DND-41 (cell line): ENCODE data around the gene FLRT2.

Experiments used
- ATAC-seq: fragments of 200-7000 bp; cut with Tn5 transposase; 3 replicates; pipeline ENCODE4 v1.9.1; 2021; ENCODE audit warnings: low read depth; ENCODE audit not compliant: insufficient read depth
- DNase-seq: peaks from one replicate; pipeline ENCODE4 v3.0.0-alpha.2; 2020
- H2AFZ ChIP-seq: 2 replicates; pipeline ENCODE4 v1.6.0; 2012; ENCODE audit warnings: low read depth, low read length
- H3K27ac ChIP-seq: 2 replicates; pipeline ENCODE4 v1.5.1; 2012; ENCODE audit warnings: low read length, inconsistent platforms
- H3K27me3 ChIP-seq: fragments of 200-600 bp; sonication (generic); 2 replicates; pipeline ENCODE4 v1.6.0; 2012; ENCODE audit warnings: low read length, mild to moderate bottlenecking, inconsistent platforms; ENCODE audit not compliant: insufficient read depth, poor library complexity
- H3K36me3 ChIP-seq: 2 replicates; pipeline ENCODE4 v1.5.1; 2012; ENCODE audit warnings: low read length, inconsistent platforms; ENCODE audit not compliant: insufficient read depth
- H3K4me1 ChIP-seq: 2 replicates; pipeline ENCODE4 v1.5.1; 2012; ENCODE audit warnings: mild to moderate bottlenecking, low read length; ENCODE audit not compliant: insufficient read depth
- H3K4me2 ChIP-seq: 2 replicates; pipeline ENCODE4 v1.6.0; 2012; ENCODE audit warnings: mild to moderate bottlenecking, moderate library complexity, low read length, inconsistent platforms; ENCODE audit not compliant: insufficient read depth
- H3K4me3 ChIP-seq, 2 experiments: fragments of 200-600 bp in 1 of 2; shearing (Covaris generic) in 1 of 2; 2 replicates each; pipeline ENCODE4 v1.5.1; 2012 to 2016; ENCODE audit warnings: inconsistent platforms in 2 of 2, low read length in 2 of 2, mild to moderate bottlenecking in 2 of 2, low read depth in 1 of 2, moderate library complexity in 1 of 2
- H3K79me2 ChIP-seq: 2 replicates; pipeline ENCODE4 v1.6.0; 2012; ENCODE audit warnings: low read length, inconsistent platforms; ENCODE audit not compliant: insufficient read depth
- H3K9ac ChIP-seq: 2 replicates; pipeline ENCODE4 v1.6.0; 2012; ENCODE audit warnings: low read depth, mild to moderate bottlenecking, inconsistent platforms, low read length, moderate library complexity
- H3K9me3 ChIP-seq: 2 replicates; pipeline ENCODE4 v1.5.1; 2012; ENCODE audit warnings: low read length, moderate library complexity, mild to moderate bottlenecking, inconsistent platforms; ENCODE audit not compliant: insufficient read depth, severe bottlenecking
- H4K20me1 ChIP-seq: 2 replicates; pipeline ENCODE4 v1.6.0; 2012; ENCODE audit warnings: low read length; ENCODE audit not compliant: insufficient read depth
- EZH2 ChIP-seq: IDR thresholded peaks from 3 replicates; pipeline ENCODE4 v1.6.1; 2012; ENCODE audit warnings: borderline replicate concordance, low read depth, mild to moderate bottlenecking, moderate library complexity, low read length, inconsistent platforms; ENCODE audit not compliant: severe bottlenecking
- TF ChIP-seq, protein P1 (sequence below): IDR thresholded peaks from 2 replicates; pipeline ENCODE4 v1.5.1; 2012; ENCODE audit warnings: borderline replicate concordance, low read length, moderate library complexity, mild to moderate bottlenecking; ENCODE audit not compliant: poor library complexity, severe bottlenecking; ENCODE audit errors: extremely low read depth

Gene FLRT2

DNA sequence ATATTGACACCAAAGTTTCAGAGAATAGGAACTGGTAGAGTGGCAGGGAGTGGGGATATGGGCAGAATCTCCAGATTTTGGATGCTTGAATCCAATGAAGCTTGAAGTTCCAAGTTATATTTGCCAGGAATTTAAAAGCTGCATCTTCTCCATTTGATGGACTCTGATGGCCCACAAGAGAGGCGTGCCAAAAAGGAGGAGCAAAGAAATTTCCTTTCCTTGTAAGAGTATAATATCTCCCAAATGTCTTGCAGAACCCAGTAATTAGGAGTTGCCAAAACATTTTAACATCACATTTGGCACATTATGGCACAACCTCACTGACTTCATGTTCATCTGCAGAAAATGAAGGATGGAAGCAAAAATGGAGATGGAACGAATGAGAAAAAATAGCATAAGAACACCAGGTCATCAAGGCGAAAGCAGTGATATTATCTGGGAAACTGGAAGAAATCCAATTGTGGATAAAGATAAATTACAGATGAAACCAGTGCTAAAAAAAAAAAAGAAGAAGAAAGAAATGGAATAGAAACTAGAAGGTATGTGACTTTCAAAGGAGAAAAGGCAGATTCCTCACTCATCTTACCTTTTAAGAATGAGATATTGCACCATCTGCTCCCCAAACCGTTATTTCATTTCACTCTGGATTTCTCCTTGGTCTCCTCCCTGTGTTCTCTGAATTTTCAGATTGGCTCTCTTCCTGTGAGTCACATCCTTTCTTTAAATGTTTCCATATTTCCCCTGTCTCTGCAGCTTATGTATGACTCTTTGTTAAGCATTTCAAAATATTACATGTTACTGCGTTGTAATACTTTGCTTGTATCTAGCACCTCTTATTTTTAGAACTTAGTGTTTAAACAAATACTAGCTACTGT lies 13.5 kb upstream of the FLRT2 start:
- Histone ChIP-seq H2AFZ (no peak overlapping the region), H3K27ac (no peak overlapping the region), H3K9ac (no peak overlapping the region), H3K4me2 (no peak overlapping the region), H3K27me3 (no peaks in the 10 kb centered on the region), H3K79me2 (no peaks in the 10 kb centered on the region), H3K4me3 (no peak overlapping the region), H3K36me3 (no peaks in the 10 kb centered on the region), H3K9me3 (no peaks in the 10 kb centered on the region), H4K20me1 (no peaks in the 10 kb centered on the region), H3K4me1 (no peaks in the 10 kb centered on the region)
- TF ChIP-seq, protein P1, sequence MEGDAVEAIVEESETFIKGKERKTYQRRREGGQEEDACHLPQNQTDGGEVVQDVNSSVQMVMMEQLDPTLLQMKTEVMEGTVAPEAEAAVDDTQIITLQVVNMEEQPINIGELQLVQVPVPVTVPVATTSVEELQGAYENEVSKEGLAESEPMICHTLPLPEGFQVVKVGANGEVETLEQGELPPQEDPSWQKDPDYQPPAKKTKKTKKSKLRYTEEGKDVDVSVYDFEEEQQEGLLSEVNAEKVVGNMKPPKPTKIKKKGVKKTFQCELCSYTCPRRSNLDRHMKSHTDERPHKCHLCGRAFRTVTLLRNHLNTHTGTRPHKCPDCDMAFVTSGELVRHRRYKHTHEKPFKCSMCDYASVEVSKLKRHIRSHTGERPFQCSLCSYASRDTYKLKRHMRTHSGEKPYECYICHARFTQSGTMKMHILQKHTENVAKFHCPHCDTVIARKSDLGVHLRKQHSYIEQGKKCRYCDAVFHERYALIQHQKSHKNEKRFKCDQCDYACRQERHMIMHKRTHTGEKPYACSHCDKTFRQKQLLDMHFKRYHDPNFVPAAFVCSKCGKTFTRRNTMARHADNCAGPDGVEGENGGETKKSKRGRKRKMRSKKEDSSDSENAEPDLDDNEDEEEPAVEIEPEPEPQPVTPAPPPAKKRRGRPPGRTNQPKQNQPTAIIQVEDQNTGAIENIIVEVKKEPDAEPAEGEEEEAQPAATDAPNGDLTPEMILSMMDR: no peak
- no peak for TF ChIP-seq EZH2
- no peak for DNase-seq
- 0 out of 3 replicates have a peak, but pooled peaks have one; percentile 35 for ATAC-seq

DNA sequence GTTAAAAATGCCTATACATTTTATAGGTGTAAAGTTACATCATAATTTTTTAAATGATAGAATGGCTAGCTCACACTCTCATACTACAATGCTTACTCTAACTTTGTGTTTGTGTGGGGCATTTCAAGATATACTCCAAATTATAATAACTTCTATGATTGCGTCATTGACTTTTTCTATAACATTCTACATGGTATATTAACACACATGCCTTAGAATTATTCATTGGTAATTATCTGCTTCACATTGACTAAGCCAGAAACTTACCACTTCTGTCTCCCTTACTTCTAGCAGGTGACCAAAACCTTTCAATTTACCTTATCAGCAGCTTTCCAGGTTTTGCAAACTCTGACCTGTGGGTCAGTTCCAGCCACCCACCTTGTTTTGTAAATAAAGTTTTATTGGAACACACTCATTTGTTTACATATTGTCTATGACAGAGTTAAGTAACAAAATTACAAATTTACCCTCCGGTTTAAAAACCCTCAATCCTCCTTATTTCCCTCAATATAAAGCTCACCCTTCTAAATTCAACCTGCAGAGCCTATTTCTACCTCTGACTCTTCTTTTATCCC lies 12.7 kb upstream of the FLRT2 start:
- TF ChIP-seq, protein P1: no peak
- no peak for TF ChIP-seq EZH2
- Histone ChIP-seq H3K9me3 (no peaks in the 10 kb centered on the region), H3K4me3 (no peak overlapping the region), H2AFZ (no peak overlapping the region), H3K4me2 (no peak overlapping the region), H3K36me3 (no peaks in the 10 kb centered on the region), H3K27me3 (no peaks in the 10 kb centered on the region), H3K4me1 (no peaks in the 10 kb centered on the region), H3K9ac (no peak overlapping the region), H3K27ac (no peak overlapping the region), H3K79me2 (no peaks in the 10 kb centered on the region), H4K20me1 (no peaks in the 10 kb centered on the region)
- ATAC-seq (no peak), DNase-seq (no peak)

DNA sequence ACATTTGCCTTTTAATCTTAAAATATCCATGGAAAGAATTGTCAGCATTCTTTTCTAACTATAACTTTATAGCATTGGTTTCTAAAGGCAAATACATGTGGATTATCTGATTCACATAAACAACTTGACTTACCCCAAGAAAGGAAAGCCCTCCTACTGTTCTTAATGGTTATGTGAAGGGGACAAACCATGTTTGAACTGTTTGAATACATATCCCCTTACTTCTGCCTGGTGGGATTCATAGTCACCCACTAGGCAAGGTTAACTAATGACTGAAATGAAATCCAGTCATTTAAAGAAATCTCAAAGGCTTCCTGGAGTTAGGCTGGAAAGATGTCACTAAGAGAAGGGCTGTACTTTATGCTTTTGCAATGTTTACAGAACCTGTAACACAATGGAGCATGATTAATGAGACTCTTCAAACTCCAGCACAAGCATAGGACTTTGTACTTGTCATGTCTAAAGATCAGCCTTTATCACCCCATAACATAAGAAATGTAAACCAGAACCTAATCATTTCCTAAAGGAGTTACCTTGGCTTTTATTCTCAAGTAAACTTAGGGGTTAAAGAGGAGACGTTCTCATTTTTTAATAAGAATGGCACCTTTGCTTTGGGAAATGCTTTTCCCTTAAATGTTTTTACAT lies 10.2 kb upstream of the FLRT2 start:
- Histone ChIP-seq H3K4me3 (no peak overlapping the region), H3K9ac (no peak overlapping the region), H3K9me3 (no peaks in the 10 kb centered on the region), H3K27ac (no peak overlapping the region), H2AFZ (no peak overlapping the region), H3K79me2 (no peaks in the 10 kb centered on the region), H3K4me1 (no peaks in the 10 kb centered on the region), H4K20me1 (no peaks in the 10 kb centered on the region), H3K4me2 (no peak overlapping the region), H3K36me3 (no peaks in the 10 kb centered on the region), H3K27me3 (no peaks in the 10 kb centered on the region)
- no peak for ATAC-seq
- no peak for DNase-seq
- no peak for TF ChIP-seq EZH2
- TF ChIP-seq, protein P1: no peak
